HG02938 (cell line): ENCODE results near the gene DCST2.
"Not testable (repeated sequence)": the region's sequence is repeated elsewhere in the genome, so short reads cannot be mapped to it uniquely, and the experiment has no call there.

Source experiments
- ATAC-seq: cut with Tn5 transposase; IDR thresholded peaks from one replicate; pipeline ENCODE4 v1.9.1; 2021; ENCODE audit warnings: mild to moderate bottlenecking, moderate library complexity; ENCODE audit not compliant: unreplicated experiment

Gene DCST2

GRCh38 chr1:154982897-154983648 lies 50.5 kb downstream of the DCST2 start, which contains the start of gene FLAD1:
Gene FLAD1, plus strand, starts transcription at chr1:154983344. Its CDS starts 351 bp downstream, at chr1:154983695.
- peak; percentile 96 for ATAC-seq

- ATAC-seq, result no peak
Measured at GRCh38 chr1:154982341-154982740, 51.2 kb downstream of the DCST2 start.

GRCh38 chr1:154978360-154978759 lies 55.2 kb downstream of the DCST2 start:
- no peak for ATAC-seq

GRCh38 chr1:154977762-154978161 lies 55.8 kb downstream of the DCST2 start:
- not testable (repeated sequence) for ATAC-seq

GRCh38 chr1:154975409-154976059 lies 58.0 kb downstream of the DCST2 start:
- ATAC-seq, result no peak

- peak; percentile 47 for ATAC-seq
Measured at GRCh38 chr1:154974808-154975408, 58.7 kb downstream of the DCST2 start.

- peak; percentile 78 for ATAC-seq
Measured at GRCh38 chr1:154974102-154974807, 59.3 kb downstream of the DCST2 start, which contains the start of gene CKS1B. Gene CKS1B, plus strand, starts transcription at chr1:154974681. Its CDS starts 65 bp downstream, at chr1:154974746.

- ATAC-seq, result peak; percentile 5
Measured at GRCh38 chr1:154973344-154974101, 60.1 kb downstream of the DCST2 start.

- no peak for ATAC-seq
Measured at GRCh38 chr1:154972517-154973343, 60.9 kb downstream of the DCST2 start.

GRCh38 chr1:154972213-154972516 lies 61.4 kb downstream of the DCST2 start:
- no peak for ATAC-seq

- ATAC-seq, result no peak
Measured at GRCh38 chr1:154971341-154971998, 62.1 kb downstream of the DCST2 start.

GRCh38 chr1:154970631-154971340 lies 62.8 kb downstream of the DCST2 start, which contains the start of gene SHC1:
Gene SHC1, minus strand, starts transcription at chr1:154970747. Its CDS starts 221 bp downstream, at chr1:154970526.
- no peak for ATAC-seq

GRCh38 chr1:154969860-154970452 lies 63.6 kb downstream of the DCST2 start:
- no peak for ATAC-seq

GRCh38 chr1:154969246-154969645 lies 64.3 kb downstream of the DCST2 start:
- no peak for ATAC-seq

- no peak for ATAC-seq
Measured at GRCh38 chr1:154968731-154969130, 64.8 kb downstream of the DCST2 start.
